ENCODE measurements around the gene RANBP6. TPM values are rescaled to one million over a fixed set of nuclear protein-coding genes. Genes with fewer than 3 reads are reported as not detected.

The RANBP6 gene
- total and polyA plus RNA-seq, 2 donors (not counting 1 experiment from before 2014, with no cell fraction given), result 7.2 to 25.9 TPM

DNA sequence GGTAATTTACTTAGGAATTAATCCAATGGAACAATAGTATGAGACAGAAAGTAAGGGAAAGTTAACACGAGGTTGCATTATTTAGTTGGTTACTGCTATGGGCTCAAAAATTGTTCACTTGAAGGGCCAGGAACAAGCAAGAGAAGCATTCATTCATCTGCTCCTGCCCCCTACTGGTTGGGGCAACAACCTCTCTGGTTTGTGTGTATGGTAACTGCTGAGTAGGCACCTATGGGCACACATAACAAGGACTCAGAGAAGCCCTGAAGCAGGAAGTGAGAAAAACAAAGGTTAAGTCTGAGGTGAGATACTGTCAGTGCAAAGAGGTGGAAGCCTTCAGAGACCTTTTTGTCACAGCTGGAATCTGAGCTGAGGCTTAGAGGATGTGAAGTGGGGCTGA is 34.4 kb upstream of the RANBP6 start:
- H3K4me2 ChIP-seq (replicated peaks; ENCODE audit: low read depth, low read length, poor library complexity, severe bottlenecking), result no peak overlapping the region
- peaks cover 22% of the 10 kb centered on the region for H3K4me1 Mint-ChIP-seq
- peaks cover 12% of the 10 kb centered on the region for H3K27me3 Mint-ChIP-seq
- peaks cover 0 to 4% (median 0%) of the 10 kb centered on the region in 3 donors for H3K9me3 ChIP-seq (ENCODE audit: control extremely low read depth in 1 of 3, control insufficient read depth in 2 of 3, insufficient read depth in 1 of 3, low read length in 2 of 3)
- ChIA-PET CTCF (interaction anchor here (2.0 kb wide), 2 partner anchors 26 to 163 kb away, joined by 6 to 9 read pairs; no protein-coding TSS in a partner anchor), POLR2A (interaction anchor here (0.6 kb wide), 1 partner anchor 73 kb away, joined by 3 read pairs; no protein-coding TSS in a partner anchor)
- H3K36me3 ChIP-seq (replicated peaks in 1 of 2; ENCODE audit: control extremely low read depth in 1 of 2, control insufficient read depth in 1 of 2, extremely low read depth in 1 of 2, insufficient read depth in 2 of 2, low read length in 1 of 2), result no peaks in the 10 kb centered on the region
- intact Hi-C loops (cut with micrococcal nuclease), result loop anchor here (10.0 kb wide), 1 partner anchor 865 kb away; the partner anchor contains the start of gene INSL6
- H3K79me2 ChIP-seq (ENCODE audit: control insufficient read depth, insufficient read depth, low read length), result no peaks in the 10 kb centered on the region
- H4K20me1 ChIP-seq (ENCODE audit: control insufficient read depth, insufficient read depth, low read length, poor library complexity, severe bottlenecking), result no peaks in the 10 kb centered on the region
- ATAC-seq (ENCODE audit: low read depth), result peak; percentile 39
- H3K27ac Mint-ChIP-seq, result peak overlapping the region; percentile 12
- TF ChIP-seq EZH2 (IDR thresholded peaks at IDR 0.05; ENCODE audit: borderline replicate concordance, insufficient read depth, low read depth, low read length, poor library complexity, severe bottlenecking), result no peak
- TF ChIP-seq, protein P1, sequence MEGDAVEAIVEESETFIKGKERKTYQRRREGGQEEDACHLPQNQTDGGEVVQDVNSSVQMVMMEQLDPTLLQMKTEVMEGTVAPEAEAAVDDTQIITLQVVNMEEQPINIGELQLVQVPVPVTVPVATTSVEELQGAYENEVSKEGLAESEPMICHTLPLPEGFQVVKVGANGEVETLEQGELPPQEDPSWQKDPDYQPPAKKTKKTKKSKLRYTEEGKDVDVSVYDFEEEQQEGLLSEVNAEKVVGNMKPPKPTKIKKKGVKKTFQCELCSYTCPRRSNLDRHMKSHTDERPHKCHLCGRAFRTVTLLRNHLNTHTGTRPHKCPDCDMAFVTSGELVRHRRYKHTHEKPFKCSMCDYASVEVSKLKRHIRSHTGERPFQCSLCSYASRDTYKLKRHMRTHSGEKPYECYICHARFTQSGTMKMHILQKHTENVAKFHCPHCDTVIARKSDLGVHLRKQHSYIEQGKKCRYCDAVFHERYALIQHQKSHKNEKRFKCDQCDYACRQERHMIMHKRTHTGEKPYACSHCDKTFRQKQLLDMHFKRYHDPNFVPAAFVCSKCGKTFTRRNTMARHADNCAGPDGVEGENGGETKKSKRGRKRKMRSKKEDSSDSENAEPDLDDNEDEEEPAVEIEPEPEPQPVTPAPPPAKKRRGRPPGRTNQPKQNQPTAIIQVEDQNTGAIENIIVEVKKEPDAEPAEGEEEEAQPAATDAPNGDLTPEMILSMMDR (IDR thresholded peaks at IDR 0.05), result no peak
- H3K27me3 ChIP-seq (replicated peaks in 1 of 4; ENCODE audit: control extremely low read depth in 1 of 4, control insufficient read depth in 3 of 4, insufficient read depth in 4 of 4, low read length in 3 of 4), result peaks cover 0 to 6% (median 1%) of the 10 kb centered on the region in 4 experiments
- H3K4me1 ChIP-seq (ENCODE audit: control insufficient read depth in 2 of 2, insufficient read depth in 2 of 2, low read length in 2 of 2), result peaks cover 11 to 26% of the 10 kb centered on the region in 2 donors
- no peak overlapping the region for H2AFZ ChIP-seq (ENCODE audit: insufficient read depth, low read depth, low read length, poor library complexity, severe bottlenecking)
- DNase-seq, result peak; percentile 19
- H3K27ac ChIP-seq (ENCODE audit: low read length in 2 of 2), result no peak overlapping the region
- no peak overlapping the region for H3K4me3 Mint-ChIP-seq
- 71% methylated on average over 1 of the region's 1 CpG for WGBS (ENCODE audit: insufficient coverage)
- no peak overlapping the region for H3K9ac ChIP-seq (ENCODE audit: low read length)
- H3K9me3 Mint-ChIP-seq (ENCODE audit: insufficient read depth), result no peaks in the 10 kb centered on the region
- H3K4me3 ChIP-seq (ENCODE audit: control extremely low read depth in 1 of 5, extremely low read depth in 1 of 5, insufficient read depth in 1 of 5, low read depth in 2 of 5, low read length in 4 of 5), result no peak overlapping the region

DNA sequence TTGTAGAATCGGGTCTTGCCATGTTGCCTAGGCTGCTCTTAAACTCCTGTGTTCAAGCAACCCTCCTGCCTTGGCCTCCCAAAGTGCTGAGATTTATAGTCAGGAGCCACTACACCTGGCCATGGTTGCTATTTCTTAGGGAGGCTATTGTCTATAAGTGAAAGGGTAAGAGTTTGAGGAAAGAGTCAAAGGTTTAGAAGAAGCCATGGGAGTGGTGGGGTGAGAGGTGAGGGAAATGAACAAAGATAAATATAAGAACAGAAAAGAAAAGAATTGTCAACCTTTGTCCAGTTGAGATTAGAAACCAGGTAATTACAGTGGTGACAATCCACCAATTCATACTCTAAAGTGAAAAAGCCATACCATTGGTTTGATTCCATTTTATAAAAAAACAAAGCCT is 32.6 kb upstream of the RANBP6 start:
- Mint-ChIP-seq H3K4me3 (no peak overlapping the region), H3K9me3 (ENCODE audit: insufficient read depth) (no peaks in the 10 kb centered on the region), H3K4me1 (peaks cover 18% of the 10 kb centered on the region), H3K27ac (no peak overlapping the region), H3K27me3 (peaks cover 12% of the 10 kb centered on the region)
- Histone ChIP-seq H3K27ac (ENCODE audit: low read length in 2 of 2) (no peak overlapping the region), H3K36me3 (replicated peaks in 1 of 2; ENCODE audit: control extremely low read depth in 1 of 2, control insufficient read depth in 1 of 2, extremely low read depth in 1 of 2, insufficient read depth in 2 of 2, low read length in 1 of 2) (no peaks in the 10 kb centered on the region), H3K9ac (ENCODE audit: low read length) (no peak overlapping the region), H3K9me3 (ENCODE audit: control extremely low read depth in 1 of 3, control insufficient read depth in 2 of 3, insufficient read depth in 1 of 3, low read length in 2 of 3) (peaks cover 0 to 4% (median 0%) of the 10 kb centered on the region in 3 donors), H3K79me2 (ENCODE audit: control insufficient read depth, insufficient read depth, low read length) (no peaks in the 10 kb centered on the region), H3K4me1 (ENCODE audit: control insufficient read depth in 2 of 2, insufficient read depth in 2 of 2, low read length in 2 of 2) (peaks cover 11 to 21% of the 10 kb centered on the region in 2 donors), H3K4me3 (ENCODE audit: control extremely low read depth in 1 of 5, extremely low read depth in 1 of 5, insufficient read depth in 1 of 5, low read depth in 2 of 5, low read length in 4 of 5) (no peak overlapping the region), H2AFZ (ENCODE audit: insufficient read depth, low read depth, low read length, poor library complexity, severe bottlenecking) (no peak overlapping the region), H3K27me3 (replicated peaks in 1 of 4; ENCODE audit: control extremely low read depth in 1 of 4, control insufficient read depth in 3 of 4, insufficient read depth in 4 of 4, low read length in 3 of 4) (peaks cover 0 to 6% (median 1%) of the 10 kb centered on the region in 4 experiments), H3K4me2 (replicated peaks; ENCODE audit: low read depth, low read length, poor library complexity, severe bottlenecking) (no peak overlapping the region), H4K20me1 (ENCODE audit: control insufficient read depth, insufficient read depth, low read length, poor library complexity, severe bottlenecking) (no peaks in the 10 kb centered on the region)
- DNase-seq, result no peak
- no peak for ATAC-seq (ENCODE audit: low read depth)
- intact Hi-C loops (cut with micrococcal nuclease), result no loop called here
- TF ChIP-seq EZH2 (IDR thresholded peaks at IDR 0.05; ENCODE audit: borderline replicate concordance, insufficient read depth, low read depth, low read length, poor library complexity, severe bottlenecking), result no peak
- TF ChIP-seq, protein P1 (IDR thresholded peaks at IDR 0.05), result no peak
- CTCF ChIA-PET, result interaction anchor here (2.0 kb wide), 2 partner anchors 24 to 161 kb away, joined by 6 to 9 read pairs; no protein-coding TSS in a partner anchor
- WGBS (ENCODE audit: insufficient coverage), result no CpG with 5 or more reads among the region's 1 CpG
- POLR2A ChIA-PET, result no interaction called here
